Sciatic nerve (tissue), 2 donors: ENCODE results near the gene CNMD. TPM values are rescaled to one million over a fixed set of nuclear protein-coding genes. Genes with fewer than 3 reads are reported as not detected.
"Not testable (repeated sequence)": the region's sequence is repeated elsewhere in the genome, so short reads cannot be mapped to it uniquely, and the experiment has no call there.

Experiments
- ATAC-seq: fragments of 200-7000 bp; cut with Tn5 transposase; one replicate; pipeline ENCODE4 v1.9.1; 2020; ENCODE audit warnings: mild to moderate bottlenecking, moderate library complexity
- DNase-seq: peaks from one replicate; pipeline ENCODE4 v3.0.0-alpha.2; 2020; ENCODE audit warnings: low spot score
- intact Hi-C: fragments of 100-400 bp; cut with DNase I; formaldehyde crosslinking; loops from one replicate; pipeline ENCODE4 v1.14.2; 2022
- total RNA-seq: library from RNA; stranded (reverse); fragmentation: NEBNext Ultra II Directional; extraction: Animal tissue kit (Norgen Biotek cat#: 25700); gene quantifications from one replicate; pipeline ENCODE4 v1.2.1, GENCODE V29; 2021
- donor health status: DM: no; HTN: no; CAD: no.
- donor health status: DM: no; HTN: no; CAD: no.

CNMD gene
- total RNA-seq, 1 donor from 2014 or later = 0.27 TPM

DNA sequence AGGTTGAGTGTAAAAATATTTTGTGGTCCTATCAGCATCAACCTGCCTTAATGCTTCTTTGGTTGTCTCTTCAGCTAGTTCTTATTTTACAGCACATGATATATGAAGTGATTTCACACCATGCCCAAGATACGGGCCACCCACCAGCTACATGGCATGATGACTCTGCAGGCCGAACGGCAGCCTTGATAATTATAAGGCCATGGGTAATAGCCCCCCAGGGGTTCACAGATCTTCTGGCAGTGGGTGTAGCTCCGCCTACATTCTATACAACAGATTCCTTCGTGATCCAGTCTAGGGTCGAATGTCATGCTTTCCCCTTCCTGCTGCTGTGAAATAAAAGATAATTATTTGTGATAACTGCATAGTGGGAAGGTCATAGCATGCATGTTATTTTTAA, 36.1 kb downstream of the CNMD start:
- intact Hi-C loops = no loop called here
- DNase-seq = no peak
- ATAC-seq = no peak

DNA sequence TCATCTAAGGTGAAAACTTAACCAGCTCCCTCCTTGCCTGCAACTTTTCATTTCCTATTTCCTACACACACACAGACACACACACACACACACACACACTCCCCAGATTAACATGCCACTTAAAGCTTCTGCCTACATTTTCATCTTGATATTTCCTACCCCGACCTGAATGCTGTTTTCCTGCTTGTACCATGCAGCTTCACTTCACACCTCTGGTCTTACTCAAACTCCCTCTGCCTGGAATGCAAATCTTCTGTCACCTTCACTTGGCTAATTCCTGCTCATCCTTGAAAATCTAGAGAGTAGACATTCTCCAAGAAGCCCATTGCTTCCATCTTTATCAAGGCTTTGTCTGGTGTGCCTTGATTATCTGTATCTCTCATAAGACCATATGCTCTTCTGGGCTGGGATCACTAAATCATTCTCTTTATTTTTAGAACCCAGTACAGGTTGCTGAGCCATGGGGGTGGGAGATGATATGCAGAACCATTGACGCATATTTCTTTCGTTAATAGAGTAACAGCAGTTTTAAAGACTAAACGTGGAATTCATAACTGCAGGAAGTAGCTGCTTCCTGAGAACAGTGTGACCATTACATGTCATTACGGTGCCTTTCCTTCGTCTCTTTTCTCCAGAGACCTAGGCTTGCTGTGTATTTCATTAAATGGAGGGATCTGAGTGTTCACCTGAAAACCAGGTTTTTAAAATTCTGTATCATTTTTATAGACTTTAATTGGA, 37.7 kb downstream of the CNMD start:
- DNase-seq (no peak), ATAC-seq (no peak)

DNA sequence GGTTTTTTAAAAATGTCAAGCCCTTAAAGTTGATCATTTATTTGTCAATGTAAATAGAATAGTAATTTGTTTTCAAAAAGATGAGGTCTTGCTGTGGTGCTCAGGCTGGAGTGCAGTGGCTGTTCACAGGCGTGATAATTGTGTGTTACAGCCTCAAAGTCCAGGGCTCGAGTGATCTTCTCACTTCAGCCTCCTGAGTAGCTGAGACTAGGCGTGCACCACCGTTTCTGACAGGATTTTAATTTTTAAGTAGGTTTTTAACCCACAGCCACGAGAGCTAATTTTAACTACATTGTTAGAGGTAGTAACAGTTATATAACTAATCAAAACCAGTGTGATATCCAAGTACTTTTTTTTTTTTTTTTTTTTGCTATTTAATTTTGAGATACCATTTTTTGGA, 43.1 kb downstream of the CNMD start:
- ATAC-seq = no peak
- no peak for DNase-seq
- intact Hi-C loops = no loop called here

More for the DNA sequence above, 37.7 kb downstream of the CNMD start:
- intact Hi-C loops = no loop called here

DNA sequence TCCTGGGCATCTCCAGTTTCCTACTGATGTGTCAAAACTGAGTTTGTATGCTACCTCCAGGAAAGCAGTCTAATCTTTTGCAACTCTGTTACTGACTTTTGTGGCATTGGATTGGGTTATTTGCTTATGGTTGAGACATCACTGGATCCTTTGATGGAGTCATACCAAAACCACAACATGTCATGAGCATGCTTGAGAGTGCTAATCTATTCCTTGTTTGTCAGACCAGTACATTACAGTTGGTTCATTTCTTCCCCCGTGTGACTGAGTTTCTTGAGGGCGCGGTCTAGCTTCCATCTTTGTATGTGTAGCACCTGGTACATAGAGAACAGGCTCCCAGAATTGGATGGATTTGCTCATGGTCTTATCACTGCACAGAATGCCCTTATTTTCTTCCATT, 43.8 kb downstream of the CNMD start:
- DNase-seq (no peak), ATAC-seq (no peak)
- intact Hi-C loops = no loop called here

DNA sequence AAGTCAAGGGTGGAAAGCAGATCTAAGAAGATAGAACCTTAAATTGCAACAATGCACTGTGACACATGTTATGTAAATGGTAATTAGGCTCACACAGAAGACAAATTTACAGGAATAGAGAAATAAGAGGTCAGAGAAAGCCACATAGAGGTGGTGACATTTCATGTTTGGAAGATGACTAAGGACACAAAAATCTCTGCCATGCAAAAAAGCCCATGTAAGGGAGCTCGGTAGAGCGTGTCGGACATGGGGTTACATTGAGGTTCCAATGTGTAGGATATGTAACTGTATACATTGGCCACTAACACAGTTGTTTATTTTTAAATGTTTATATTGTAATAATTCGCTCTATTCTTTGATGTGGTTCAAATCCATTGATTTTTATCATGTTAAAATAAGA, 53.2 kb downstream of the CNMD start:
- no peak for DNase-seq
- intact Hi-C loops = no loop called here
- ATAC-seq = no peak

DNA sequence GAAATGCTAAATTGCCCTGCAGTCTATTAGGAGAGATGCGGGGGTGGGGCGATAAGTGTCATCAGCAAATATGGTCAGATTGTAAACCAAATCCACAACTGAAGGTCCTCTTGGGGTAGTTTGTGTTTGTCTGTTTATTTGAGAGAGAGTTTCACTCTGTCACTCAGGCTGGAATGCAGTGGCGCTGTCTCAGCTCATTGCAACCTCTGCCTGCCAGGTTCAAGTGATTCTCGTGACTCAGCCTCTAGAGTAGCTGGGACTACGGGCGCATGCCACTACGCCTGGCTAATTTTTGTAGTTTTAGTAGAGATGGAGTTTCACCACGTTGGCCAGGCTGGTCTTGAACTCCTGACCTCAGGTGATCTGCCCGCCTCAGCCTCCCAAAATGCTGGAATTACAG, 53.8 kb downstream of the CNMD start:
- intact Hi-C loops, DNase-seq, ATAC-seq: not testable (repeated sequence)

DNA sequence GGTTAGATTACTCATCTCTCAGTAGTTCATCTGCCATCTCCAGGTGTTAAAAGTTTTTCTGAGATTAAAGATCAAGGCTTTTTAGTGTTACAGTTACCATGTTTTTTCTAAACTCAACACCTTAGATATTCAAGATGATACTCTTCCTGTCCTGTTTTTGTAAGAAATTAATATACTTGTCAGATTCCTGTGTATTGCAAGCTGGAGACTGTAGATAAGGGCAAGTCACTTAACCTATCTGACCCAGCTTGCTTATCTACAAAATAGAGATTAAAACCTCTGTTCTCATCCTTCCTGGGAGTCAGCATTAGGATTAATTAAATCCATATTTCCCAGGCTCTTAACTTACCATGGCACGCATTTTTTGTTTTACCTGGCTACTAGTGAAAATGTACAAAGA, 61.8 kb downstream of the CNMD start:
- ATAC-seq = no peak
- intact Hi-C loops = no loop called here
- DNase-seq = no peak

DNA sequence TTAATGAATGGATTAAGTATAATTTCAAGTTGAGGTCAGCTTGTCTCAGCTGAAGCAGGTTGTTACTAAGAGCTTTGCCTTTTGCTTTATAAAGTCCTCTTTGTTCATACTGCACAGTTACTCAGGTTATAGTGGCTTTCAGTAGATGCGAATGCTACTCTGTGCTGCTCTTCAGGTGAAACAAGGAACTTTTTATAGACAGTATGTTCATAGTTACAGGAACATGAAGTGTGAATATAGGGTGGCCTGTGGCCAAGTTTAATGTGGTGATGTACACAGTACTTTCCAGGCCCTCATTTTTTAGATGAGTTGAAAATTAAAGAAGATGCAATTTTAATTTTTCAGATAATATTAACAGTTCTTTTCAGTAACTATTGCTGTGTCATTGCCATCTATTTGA, 66.2 kb downstream of the CNMD start:
- DNase-seq = no peak
- no peak for ATAC-seq

DNA sequence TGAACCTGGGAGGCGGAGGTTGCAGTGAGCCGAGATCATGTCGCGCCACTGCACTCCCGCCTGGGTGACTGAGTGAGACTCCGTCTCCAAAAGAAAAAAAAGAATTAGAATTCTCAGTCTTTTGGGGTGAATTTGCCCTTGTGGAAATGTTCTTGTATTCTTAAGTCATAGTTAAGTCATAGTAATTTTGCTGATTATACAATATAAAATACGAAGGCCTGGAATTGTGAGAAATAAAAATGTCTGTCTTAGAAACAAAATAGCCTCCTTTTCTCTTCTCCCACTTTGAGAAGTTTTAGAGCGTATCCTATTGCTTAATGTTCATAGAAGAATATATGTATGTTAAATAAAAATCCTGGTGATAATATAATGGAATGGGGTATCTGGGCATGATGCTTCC, 68.9 kb downstream of the CNMD start:
- intact Hi-C loops = no loop called here
- no peak for ATAC-seq
- DNase-seq = no peak

More for the DNA sequence above, 66.2 kb downstream of the CNMD start:
- intact Hi-C loops = no loop called here

DNA sequence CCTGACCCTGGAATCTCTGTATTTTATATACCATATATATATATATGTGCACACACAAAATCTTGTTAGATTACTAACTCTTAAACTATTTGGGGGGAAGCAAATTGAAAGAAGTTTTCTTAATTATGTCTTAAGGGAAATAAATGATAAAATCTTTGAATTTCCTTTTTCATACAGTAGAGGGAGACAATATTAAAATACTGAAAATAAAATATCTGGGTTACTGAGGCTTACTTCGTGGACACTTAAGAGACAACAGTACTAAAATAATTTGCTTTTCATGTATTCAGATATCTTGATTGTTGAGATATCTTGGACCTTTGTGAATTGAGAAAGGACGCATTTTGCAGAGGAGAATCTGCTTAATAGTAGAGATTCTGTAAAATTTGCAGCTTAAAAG, 69.9 kb downstream of the CNMD start:
- ATAC-seq = no peak
- DNase-seq = no peak
- intact Hi-C loops = no loop called here

DNA sequence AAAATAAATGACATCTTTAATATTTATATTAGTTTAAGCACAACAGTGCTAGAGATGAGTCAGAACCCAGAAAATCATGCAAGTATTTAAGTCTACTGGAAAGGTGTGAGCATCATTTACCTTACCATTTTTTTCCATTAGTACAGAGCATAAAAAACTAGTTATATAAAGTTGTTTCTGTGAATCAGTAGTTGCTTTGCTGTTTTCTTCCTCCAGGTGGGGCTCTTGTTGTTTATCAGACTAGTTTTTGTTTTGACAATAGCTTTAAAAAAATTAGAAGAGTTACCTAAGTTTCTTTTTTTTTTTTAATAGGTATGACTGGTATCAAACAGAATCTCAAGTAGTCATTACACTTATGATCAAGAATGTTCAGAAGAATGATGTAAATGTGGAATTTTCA, 74.3 kb downstream of the CNMD start:
- DNase-seq = no peak
- ATAC-seq = no peak
- intact Hi-C loops = no loop called here

DNA sequence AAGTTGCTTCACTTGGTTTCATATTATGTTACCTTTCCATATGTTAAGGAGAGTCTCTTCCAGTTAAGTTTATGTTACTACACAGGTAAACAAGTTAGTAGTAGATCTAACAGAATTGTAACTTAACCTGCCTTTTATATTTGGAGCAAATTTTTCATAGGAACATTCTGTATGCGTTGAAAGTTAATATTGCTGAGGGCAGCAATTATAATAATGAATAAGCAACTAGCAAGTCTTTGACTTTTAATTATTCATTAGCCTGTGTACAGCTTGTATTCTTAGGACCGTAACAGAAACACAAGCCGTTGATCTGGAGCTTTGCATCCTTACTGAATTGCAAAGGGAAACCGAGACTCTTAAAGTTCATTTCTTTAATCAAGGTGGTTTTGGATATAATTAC, 75.3 kb downstream of the CNMD start:
- intact Hi-C loops = loop anchor here (5.0 kb wide), 1 partner anchor 518 kb away; no protein-coding TSS in a partner anchor
- ATAC-seq (no peak), DNase-seq (no peak)

DNA sequence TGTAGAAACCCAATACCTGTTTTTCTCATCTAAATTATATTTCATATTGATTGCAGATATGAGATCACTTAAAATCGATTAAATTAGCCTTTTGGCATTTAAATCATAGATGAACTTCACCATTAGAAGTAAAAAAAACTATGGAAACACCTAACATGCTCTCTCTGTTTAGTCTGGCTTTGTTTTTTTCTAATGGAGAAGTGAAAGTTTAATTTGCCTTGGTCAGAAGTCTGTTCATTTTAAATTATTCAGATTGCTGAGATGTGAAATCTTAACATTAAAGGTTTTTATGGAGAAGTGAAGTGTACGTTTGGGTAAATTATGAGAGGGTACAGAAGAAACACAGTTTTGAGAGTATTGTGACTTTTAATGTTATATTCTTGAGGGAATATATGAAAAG, 80.3 kb downstream of the CNMD start:
- ATAC-seq = no peak
- no peak for DNase-seq
- intact Hi-C loops = no loop called here

Other genes starting within 250 kb of the CNMD start
- 8.8 TPM for gene HNRNPA1L2, start 97.4 kb downstream of the CNMD start, total RNA-seq
- gene SUGT1, start 87.0 kb downstream of the CNMD start, total RNA-seq = 62.3 TPM
- gene PCDH8, start 108.8 kb upstream of the CNMD start, total RNA-seq = 1.9 TPM